Fibroblast of mammary gland (primary cell): ENCODE measurements around the gene NFKB2.

ENCODE experiments used
- DNase-seq: peaks from one replicate; pipeline ENCODE4 v3.0.0-alpha.2; 2010; ENCODE audit warnings: low read depth
- H3K4me3 ChIP-seq: 2 replicates; pipeline ENCODE4 v1.5.1; 2011; ENCODE audit warnings: low read depth, mild to moderate bottlenecking, low read length, moderate library complexity; ENCODE audit not compliant: control insufficient read depth
- CTCF ChIP-seq: conservative IDR thresholded peaks from 2 replicates; pipeline ENCODE4 v1.5.1; 2011; ENCODE audit warnings: low read depth, low read length, inconsistent platforms; ENCODE audit not compliant: control insufficient read depth, insufficient read depth

The NFKB2 gene

GRCh38 chr10:102368077-102368476 lies 27.4 kb upstream of the NFKB2 start:
- no peak for TF ChIP-seq CTCF
- H3K4me3 ChIP-seq: no peak overlapping the region
- no peak for DNase-seq

GRCh38 chr10:102371295-102371694 lies 24.2 kb upstream of the NFKB2 start:
- H3K4me3 ChIP-seq: no peak overlapping the region
- no peak for TF ChIP-seq CTCF
- no peak for DNase-seq

- no peak for DNase-seq
- H3K4me3 ChIP-seq: no peak overlapping the region
- no peak for TF ChIP-seq CTCF
Observed at GRCh38 chr10:102375250-102375649, 20.3 kb upstream of the NFKB2 start.

GRCh38 chr10:102375867-102376266 lies 19.6 kb upstream of the NFKB2 start:
- no peak for TF ChIP-seq CTCF
- DNase-seq: no peak

GRCh38 chr10:102376901-102377300 lies 18.6 kb upstream of the NFKB2 start:
- DNase-seq: no peak
- H3K4me3 ChIP-seq: no peak overlapping the region
- TF ChIP-seq CTCF: no peak

More at GRCh38 chr10:102375867-102376266, 19.6 kb upstream of the NFKB2 start:
- no peak overlapping the region for H3K4me3 ChIP-seq

- H3K4me3 ChIP-seq: no peak overlapping the region
- no peak for TF ChIP-seq CTCF
Observed at GRCh38 chr10:102379383-102379782, 16.1 kb upstream of the NFKB2 start.

GRCh38 chr10:102381983-102382382 lies 13.5 kb upstream of the NFKB2 start:
- TF ChIP-seq CTCF: no peak
- no peak for DNase-seq
- no peak overlapping the region for H3K4me3 ChIP-seq

More at GRCh38 chr10:102379383-102379782, 16.1 kb upstream of the NFKB2 start:
- DNase-seq: no peak
